Neural progenitor cell (in vitro differentiated cells): Measurements from ENCODE around the gene AHR. TPM values are rescaled to one million over a fixed set of nuclear protein-coding genes. Genes with fewer than 3 reads are reported as not detected.

Experiments
- DNase-seq: peaks from one replicate; pipeline ENCODE4 v3.0.0-alpha.2; 2016; ENCODE audit warnings: low spot score
- H2AFZ ChIP-seq: fragments of 200-600 bp; sonication (generic); replicated peaks from 2 replicates; pipeline ENCODE4 v1.6.1; 2016; ENCODE audit warnings: antibody characterized with exemption
- H3F3A ChIP-seq: fragments of 200-600 bp; sonication (generic); 2 replicates; pipeline ENCODE4 v1.6.1; 2016; ENCODE audit warnings: antibody characterized with exemption, low read depth
- H3K27ac ChIP-seq: fragments of 200-600 bp; sonication (generic); 2 replicates; pipeline ENCODE4 v1.5.1; 2016; ENCODE audit warnings: mild to moderate bottlenecking
- H3K27me3 ChIP-seq: fragments of 200-600 bp; sonication (generic); 2 replicates; pipeline ENCODE4 v1.6.1; 2016; ENCODE audit warnings: mild to moderate bottlenecking, moderate library complexity
- H3K36me3 ChIP-seq: fragments of 200-600 bp; sonication (generic); 2 replicates; pipeline ENCODE4 v1.5.1; 2016
- H3K4me1 ChIP-seq: fragments of 200-600 bp; sonication (generic); 2 replicates; pipeline ENCODE4 v1.6.1; 2016; ENCODE audit warnings: mixed run types
- H3K4me2 ChIP-seq: fragments of 200-600 bp; sonication (generic); 2 replicates; pipeline ENCODE4 v1.6.1; 2016
- H3K4me3 ChIP-seq: fragments of 200-600 bp; sonication (generic); 2 replicates; pipeline ENCODE4 v1.5.1; 2016
- H3K79me2 ChIP-seq: fragments of 200-600 bp; sonication (generic); 2 replicates; pipeline ENCODE4 v1.6.1; 2016; ENCODE audit warnings: low read depth
- H3K9ac ChIP-seq: fragments of 200-600 bp; sonication (generic); 2 replicates; pipeline ENCODE4 v1.6.1; 2016
- H3K9me3 ChIP-seq: fragments of 200-600 bp; sonication (generic); 2 replicates; pipeline ENCODE4 v1.5.1; 2016; ENCODE audit warnings: low read depth
- H4K20me1 ChIP-seq: fragments of 200-600 bp; sonication (generic); 2 replicates; pipeline ENCODE4 v1.6.1; 2016; ENCODE audit warnings: low read depth
- H3K27ac Mint-ChIP-seq: 3 replicates; pipeline ENCODE4 v1.8.0; 2021; ENCODE audit warnings: mixed read lengths
- H3K27me3 Mint-ChIP-seq: 2 replicates; pipeline ENCODE4 v1.8.0; 2022; ENCODE audit warnings: low read depth, mild to moderate bottlenecking, inconsistent platforms, moderate library complexity, mixed read lengths; ENCODE audit not compliant: insufficient read depth
- H3K36me3 Mint-ChIP-seq: 3 replicates; pipeline ENCODE4 v1.8.0; 2021; ENCODE audit warnings: mixed read lengths
- H3K4me1 Mint-ChIP-seq: 3 replicates; pipeline ENCODE4 v1.8.0; 2021; ENCODE audit warnings: mixed read lengths
- H3K4me3 Mint-ChIP-seq: 3 replicates; pipeline ENCODE4 v1.8.0; 2021; ENCODE audit warnings: mild to moderate bottlenecking, moderate library complexity, mixed read lengths
- H3K9me3 Mint-ChIP-seq: 3 replicates; pipeline ENCODE4 v1.8.0; 2020; ENCODE audit warnings: mixed read lengths
- EZH2 ChIP-seq: fragments of 200-600 bp; sonication (generic); IDR thresholded peaks from 2 replicates; pipeline ENCODE4 v1.6.1; 2017; ENCODE audit warnings: antibody characterized with exemption, mild to moderate bottlenecking, moderate library complexity
- EZH2phosphoT487 ChIP-seq: fragments of 200-600 bp; sonication (generic); IDR thresholded peaks from 2 replicates; pipeline ENCODE4 v1.6.1; 2017; ENCODE audit warnings: antibody characterized with exemption
- total RNA-seq: library from RNA; depleted of rRNA; stranded (reverse); fragments of >200 nt; gene quantifications from 2 replicates; pipeline ENCODE4 v1.2.3, GENCODE V29; 2015; ENCODE audit warnings: low replicate concordance
- TF ChIP-seq, protein P1 (sequence below): fragments of 200-600 bp; sonication (generic); IDR thresholded peaks from 2 replicates; pipeline ENCODE4 v1.5.1; 2017; ENCODE audit warnings: antibody characterized with exemption, mild to moderate bottlenecking

Gene AHR
- total RNA-seq, 1 donor from 2014 or later: 5.7 TPM

DNA sequence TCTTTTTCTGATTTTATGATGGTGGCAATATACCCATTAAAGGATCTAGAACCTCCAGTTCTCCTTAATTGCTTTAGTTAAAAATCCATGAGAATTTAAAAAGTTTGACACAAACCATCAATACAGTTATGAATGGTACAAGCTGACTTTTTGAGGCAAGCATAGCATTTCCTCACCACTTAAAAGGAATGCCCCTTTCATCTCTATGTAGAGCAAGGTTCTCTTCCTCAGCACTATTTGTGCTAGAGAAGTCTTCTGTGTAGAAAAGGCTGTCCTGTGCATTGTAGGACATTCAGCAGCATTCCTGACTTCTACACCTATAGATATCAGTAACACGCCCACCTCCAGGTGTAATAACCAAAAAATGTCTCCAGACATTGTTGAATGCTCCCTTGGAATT lies 67.3 kb downstream of the AHR start:
- H3K27ac Mint-ChIP-seq: no peak overlapping the region
- no peak for DNase-seq
- H2AFZ ChIP-seq: no peak overlapping the region
- H3K9me3 Mint-ChIP-seq: no peaks in the 10 kb centered on the region
- H4K20me1 ChIP-seq: no peaks in the 10 kb centered on the region
- H3K4me3 Mint-ChIP-seq: no peak overlapping the region
- no peaks in the 10 kb centered on the region for H3K27me3 ChIP-seq
- H3K36me3 ChIP-seq: no peaks in the 10 kb centered on the region
- no peaks in the 10 kb centered on the region for H3K36me3 Mint-ChIP-seq
- H3K9ac ChIP-seq: no peak overlapping the region
- H3K27me3 Mint-ChIP-seq: peaks cover 2% of the 10 kb centered on the region
- no peaks in the 10 kb centered on the region for H3K4me1 Mint-ChIP-seq
- H3K4me2 ChIP-seq: no peak overlapping the region
- TF ChIP-seq EZH2phosphoT487 (no peak), EZH2 (no peak)
- TF ChIP-seq, protein P1, sequence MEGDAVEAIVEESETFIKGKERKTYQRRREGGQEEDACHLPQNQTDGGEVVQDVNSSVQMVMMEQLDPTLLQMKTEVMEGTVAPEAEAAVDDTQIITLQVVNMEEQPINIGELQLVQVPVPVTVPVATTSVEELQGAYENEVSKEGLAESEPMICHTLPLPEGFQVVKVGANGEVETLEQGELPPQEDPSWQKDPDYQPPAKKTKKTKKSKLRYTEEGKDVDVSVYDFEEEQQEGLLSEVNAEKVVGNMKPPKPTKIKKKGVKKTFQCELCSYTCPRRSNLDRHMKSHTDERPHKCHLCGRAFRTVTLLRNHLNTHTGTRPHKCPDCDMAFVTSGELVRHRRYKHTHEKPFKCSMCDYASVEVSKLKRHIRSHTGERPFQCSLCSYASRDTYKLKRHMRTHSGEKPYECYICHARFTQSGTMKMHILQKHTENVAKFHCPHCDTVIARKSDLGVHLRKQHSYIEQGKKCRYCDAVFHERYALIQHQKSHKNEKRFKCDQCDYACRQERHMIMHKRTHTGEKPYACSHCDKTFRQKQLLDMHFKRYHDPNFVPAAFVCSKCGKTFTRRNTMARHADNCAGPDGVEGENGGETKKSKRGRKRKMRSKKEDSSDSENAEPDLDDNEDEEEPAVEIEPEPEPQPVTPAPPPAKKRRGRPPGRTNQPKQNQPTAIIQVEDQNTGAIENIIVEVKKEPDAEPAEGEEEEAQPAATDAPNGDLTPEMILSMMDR: no peak
- no peak overlapping the region for H3K27ac ChIP-seq
- no peaks in the 10 kb centered on the region for H3F3A ChIP-seq
- no peaks in the 10 kb centered on the region for H3K4me1 ChIP-seq
- H3K9me3 ChIP-seq: no peaks in the 10 kb centered on the region
- H3K79me2 ChIP-seq: no peaks in the 10 kb centered on the region
- no peak overlapping the region for H3K4me3 ChIP-seq

- no peak overlapping the region for H3K9ac ChIP-seq
Observed at GRCh38 chr7:17367502-17367901, 69.0 kb downstream of the AHR start.

GRCh38 chr7:17368856-17369524 lies 70.5 kb downstream of the AHR start:
- no peak overlapping the region for H3K4me3 ChIP-seq
- H3K27ac ChIP-seq: no peak overlapping the region
- no peak for DNase-seq
- no peaks in the 10 kb centered on the region for H3F3A ChIP-seq
- H3K4me1 ChIP-seq: no peaks in the 10 kb centered on the region
- no peak overlapping the region for H3K4me2 ChIP-seq
- H2AFZ ChIP-seq: no peak overlapping the region
- no peaks in the 10 kb centered on the region for H3K9me3 ChIP-seq
- Mint-ChIP-seq H3K36me3 (no peaks in the 10 kb centered on the region), H3K27me3 (peaks cover 2% of the 10 kb centered on the region), H3K9me3 (no peaks in the 10 kb centered on the region), H3K4me3 (no peak overlapping the region), H3K4me1 (peaks cover 3% of the 10 kb centered on the region), H3K27ac (no peak overlapping the region)
- H3K79me2 ChIP-seq: no peaks in the 10 kb centered on the region
- H3K27me3 ChIP-seq: no peaks in the 10 kb centered on the region
- no peak overlapping the region for H3K9ac ChIP-seq
- no peaks in the 10 kb centered on the region for H4K20me1 ChIP-seq
- TF ChIP-seq, protein P1: no peak
- TF ChIP-seq EZH2 (no peak), EZH2phosphoT487 (no peak)
- no peaks in the 10 kb centered on the region for H3K36me3 ChIP-seq

More at GRCh38 chr7:17367502-17367901, 69.0 kb downstream of the AHR start:
- no peaks in the 10 kb centered on the region for H3F3A ChIP-seq
- no peaks in the 10 kb centered on the region for H4K20me1 ChIP-seq
- no peak for DNase-seq
- H3K27ac ChIP-seq: no peak overlapping the region
- H2AFZ ChIP-seq: no peak overlapping the region
- Mint-ChIP-seq H3K27me3 (peaks cover 2% of the 10 kb centered on the region), H3K4me3 (no peak overlapping the region), H3K4me1 (peaks cover 3% of the 10 kb centered on the region), H3K36me3 (no peaks in the 10 kb centered on the region), H3K9me3 (no peaks in the 10 kb centered on the region), H3K27ac (no peak overlapping the region)
- no peak overlapping the region for H3K4me2 ChIP-seq
- H3K79me2 ChIP-seq: no peaks in the 10 kb centered on the region
- no peaks in the 10 kb centered on the region for H3K27me3 ChIP-seq
- H3K4me3 ChIP-seq: no peak overlapping the region
- TF ChIP-seq, protein P1: no peak
- H3K4me1 ChIP-seq: no peaks in the 10 kb centered on the region
- H3K9me3 ChIP-seq: no peaks in the 10 kb centered on the region
- no peaks in the 10 kb centered on the region for H3K36me3 ChIP-seq
